Activated CD4-positive, alpha-beta T cell treated with anti-CD3 and anti-CD28 coated beads, Interleukin-2, amount 10 ng/mL, durations not matched to agents 24 days and 14 days (primary cell): ENCODE data around the gene COL12A1. TPM values are rescaled to one million over a fixed set of nuclear protein-coding genes. Genes with fewer than 3 reads are reported as not detected.

ENCODE experiments used
- DNase-seq: peaks from one replicate; pipeline ENCODE4 v3.0.0; 2022
- H3K27ac Mint-ChIP-seq: one replicate; pipeline ENCODE4 v1.8.0; 2022; ENCODE audit warnings: mild to moderate bottlenecking, mixed read lengths
- H3K27me3 Mint-ChIP-seq: one replicate; pipeline ENCODE4 v1.8.0; 2022; ENCODE audit warnings: mixed read lengths
- H3K36me3 Mint-ChIP-seq: one replicate; pipeline ENCODE4 v1.8.0; 2022; ENCODE audit warnings: low read depth, mild to moderate bottlenecking, mixed read lengths
- H3K4me1 Mint-ChIP-seq: one replicate; pipeline ENCODE4 v1.8.0; 2021; ENCODE audit warnings: mixed read lengths
- H3K4me3 Mint-ChIP-seq: one replicate; pipeline ENCODE4 v1.8.0; 2022; ENCODE audit warnings: mild to moderate bottlenecking, moderate library complexity, mixed read lengths
- H3K9me3 Mint-ChIP-seq: one replicate; pipeline ENCODE4 v1.8.0; 2021; ENCODE audit warnings: mixed read lengths
- intact Hi-C: fragments of 100-400 bp; cut with micrococcal nuclease; formaldehyde crosslinking; loops from one replicate; pipeline ENCODE4 v1.15.1; 2023
- total RNA-seq: library from RNA; stranded (reverse); gene quantifications from 2 replicates; pipeline ENCODE4 v1.2.3, GENCODE V29; 2022

Gene COL12A1
- total RNA-seq, 1 donor from 2014 or later: 0.05 TPM

GRCh38 chr6:75107913-75108312 is 97.9 kb downstream of the COL12A1 start:
- no peaks in the 10 kb centered on the region for H3K27me3 Mint-ChIP-seq
- no peaks in the 10 kb centered on the region for H3K36me3 Mint-ChIP-seq
- H3K4me3 Mint-ChIP-seq: no peak overlapping the region
- intact Hi-C loops: no loop called here
- no peak for DNase-seq
- no peaks in the 10 kb centered on the region for H3K9me3 Mint-ChIP-seq
- no peak overlapping the region for H3K27ac Mint-ChIP-seq
- no peaks in the 10 kb centered on the region for H3K4me1 Mint-ChIP-seq

GRCh38 chr6:75106426-75106825 is 99.4 kb downstream of the COL12A1 start:
- H3K4me3 Mint-ChIP-seq: no peak overlapping the region
- H3K36me3 Mint-ChIP-seq: no peaks in the 10 kb centered on the region
- no peaks in the 10 kb centered on the region for H3K4me1 Mint-ChIP-seq
- no peak for DNase-seq
- intact Hi-C loops: no loop called here
- no peaks in the 10 kb centered on the region for H3K9me3 Mint-ChIP-seq
- no peak overlapping the region for H3K27ac Mint-ChIP-seq
- H3K27me3 Mint-ChIP-seq: no peaks in the 10 kb centered on the region

- DNase-seq: no peak
- no peaks in the 10 kb centered on the region for H3K27me3 Mint-ChIP-seq
- no peak overlapping the region for H3K27ac Mint-ChIP-seq
- H3K9me3 Mint-ChIP-seq: no peaks in the 10 kb centered on the region
- no peak overlapping the region for H3K4me3 Mint-ChIP-seq
- no peaks in the 10 kb centered on the region for H3K36me3 Mint-ChIP-seq
- intact Hi-C loops: no loop called here
- H3K4me1 Mint-ChIP-seq: no peaks in the 10 kb centered on the region
Measured at GRCh38 chr6:75103431-75103830, 102.4 kb downstream of the COL12A1 start.

GRCh38 chr6:75102301-75102700 is 103.6 kb downstream of the COL12A1 start:
- no peaks in the 10 kb centered on the region for H3K9me3 Mint-ChIP-seq
- no peaks in the 10 kb centered on the region for H3K36me3 Mint-ChIP-seq
- H3K27me3 Mint-ChIP-seq: no peaks in the 10 kb centered on the region
- no peak for DNase-seq
- H3K27ac Mint-ChIP-seq: no peak overlapping the region
- H3K4me1 Mint-ChIP-seq: no peaks in the 10 kb centered on the region
- no peak overlapping the region for H3K4me3 Mint-ChIP-seq
- intact Hi-C loops: no loop called here

GRCh38 chr6:75101896-75102295 is 104.0 kb downstream of the COL12A1 start:
- no peak for DNase-seq
- no peaks in the 10 kb centered on the region for H3K4me1 Mint-ChIP-seq
- intact Hi-C loops: no loop called here
- H3K27me3 Mint-ChIP-seq: no peaks in the 10 kb centered on the region
- H3K9me3 Mint-ChIP-seq: no peaks in the 10 kb centered on the region
- H3K36me3 Mint-ChIP-seq: no peaks in the 10 kb centered on the region
- H3K4me3 Mint-ChIP-seq: no peak overlapping the region
- no peak overlapping the region for H3K27ac Mint-ChIP-seq

- intact Hi-C loops: no loop called here
- Mint-ChIP-seq H3K9me3 (no peaks in the 10 kb centered on the region), H3K27me3 (no peaks in the 10 kb centered on the region)
Measured at GRCh38 chr6:75098709-75099108, 107.1 kb downstream of the COL12A1 start.

GRCh38 chr6:75096966-75097365 is 108.9 kb downstream of the COL12A1 start:
- Mint-ChIP-seq H3K27me3 (no peaks in the 10 kb centered on the region), H3K36me3 (no peaks in the 10 kb centered on the region), H3K9me3 (no peaks in the 10 kb centered on the region), H3K4me1 (no peaks in the 10 kb centered on the region), H3K4me3 (no peak overlapping the region), H3K27ac (no peak overlapping the region)
- intact Hi-C loops: no loop called here
- DNase-seq: no peak

More at GRCh38 chr6:75098709-75099108, 107.1 kb downstream of the COL12A1 start:
- no peak for DNase-seq
- Mint-ChIP-seq H3K4me3 (no peak overlapping the region), H3K27ac (no peak overlapping the region), H3K36me3 (no peaks in the 10 kb centered on the region), H3K4me1 (no peaks in the 10 kb centered on the region)

GRCh38 chr6:75094614-75095200 is 111.1 kb downstream of the COL12A1 start:
- H3K27me3 Mint-ChIP-seq: no peaks in the 10 kb centered on the region
- H3K27ac Mint-ChIP-seq: no peak overlapping the region
- intact Hi-C loops: no loop called here

GRCh38 chr6:75091467-75092190 is 114.2 kb downstream of the COL12A1 start:
- no peak overlapping the region for H3K4me3 Mint-ChIP-seq
- DNase-seq: no peak
- H3K36me3 Mint-ChIP-seq: no peaks in the 10 kb centered on the region
- H3K27me3 Mint-ChIP-seq: no peaks in the 10 kb centered on the region
- H3K27ac Mint-ChIP-seq: no peak overlapping the region
- intact Hi-C loops: no loop called here
- no peaks in the 10 kb centered on the region for H3K9me3 Mint-ChIP-seq
- H3K4me1 Mint-ChIP-seq: no peaks in the 10 kb centered on the region

More at GRCh38 chr6:75094614-75095200, 111.1 kb downstream of the COL12A1 start:
- Mint-ChIP-seq H3K4me1 (no peaks in the 10 kb centered on the region), H3K4me3 (no peak overlapping the region), H3K36me3 (no peaks in the 10 kb centered on the region), H3K9me3 (no peaks in the 10 kb centered on the region)
- no peak for DNase-seq

GRCh38 chr6:75090576-75090975 is 115.3 kb downstream of the COL12A1 start:
- Mint-ChIP-seq H3K4me1 (no peaks in the 10 kb centered on the region), H3K4me3 (no peak overlapping the region), H3K27me3 (peaks cover 3% of the 10 kb centered on the region), H3K27ac (no peak overlapping the region), H3K9me3 (no peaks in the 10 kb centered on the region), H3K36me3 (no peaks in the 10 kb centered on the region)
- DNase-seq: no peak
- intact Hi-C loops: no loop called here

- Mint-ChIP-seq H3K27ac (no peak overlapping the region), H3K4me3 (no peak overlapping the region), H3K27me3 (peaks cover 9% of the 10 kb centered on the region), H3K36me3 (no peaks in the 10 kb centered on the region), H3K4me1 (peaks cover 2% of the 10 kb centered on the region), H3K9me3 (no peaks in the 10 kb centered on the region)
- no peak for DNase-seq
- intact Hi-C loops: loop anchor here (5.0 kb wide), 1 partner anchor 117 kb away; the partner anchor contains the start of gene COL12A1
Measured at GRCh38 chr6:75089921-75090320, 115.9 kb downstream of the COL12A1 start.

- DNase-seq: no peak
- H3K9me3 Mint-ChIP-seq: peaks cover 3% of the 10 kb centered on the region
- no peak overlapping the region for H3K27ac Mint-ChIP-seq
- H3K36me3 Mint-ChIP-seq: no peaks in the 10 kb centered on the region
- peaks cover 2% of the 10 kb centered on the region for H3K4me1 Mint-ChIP-seq
- no peak overlapping the region for H3K4me3 Mint-ChIP-seq
- intact Hi-C loops: loop anchor here (5.0 kb wide), 1 partner anchor 118 kb away; the partner anchor contains the start of gene COL12A1
- H3K27me3 Mint-ChIP-seq: peaks cover 14% of the 10 kb centered on the region
Measured at GRCh38 chr6:75089151-75089897, 116.5 kb downstream of the COL12A1 start.

GRCh38 chr6:75085931-75086635 is 119.8 kb downstream of the COL12A1 start:
- Mint-ChIP-seq H3K4me3 (no peak overlapping the region), H3K27me3 (peaks cover 23% of the 10 kb centered on the region), H3K36me3 (no peaks in the 10 kb centered on the region), H3K27ac (no peak overlapping the region), H3K4me1 (peaks cover 2% of the 10 kb centered on the region), H3K9me3 (peaks cover 4% of the 10 kb centered on the region)
- intact Hi-C loops: loop anchor here (5.0 kb wide), 1 partner anchor 121 kb away; the partner anchor contains the start of gene COL12A1
- no peak for DNase-seq
